Fibroblast of gingiva (primary cell): Measurements from ENCODE around the gene ZNF74.

ENCODE experiments used
- DNase-seq: peaks from one replicate; pipeline ENCODE4 v3.0.0-alpha.2; 2011; ENCODE audit warnings: low read depth

ZNF74 gene

GRCh38 chr22:20420157-20420842 is 26.3 kb downstream of the ZNF74 start:
- DNase-seq: no peak

- DNase-seq: no peak
Observed at GRCh38 chr22:20421507-20421874, 27.5 kb downstream of the ZNF74 start.

- DNase-seq: peak; percentile 79
Observed at GRCh38 chr22:20422271-20423007, 28.5 kb downstream of the ZNF74 start.

- peak; percentile 84 for DNase-seq
Observed at GRCh38 chr22:20423008-20423905, 29.3 kb downstream of the ZNF74 start.

GRCh38 chr22:20423906-20424551 is 30.1 kb downstream of the ZNF74 start:
- no peak for DNase-seq

GRCh38 chr22:20424568-20424931 is 30.6 kb downstream of the ZNF74 start:
- no peak for DNase-seq

- DNase-seq: peak; percentile 73
Observed at GRCh38 chr22:20424932-20425565, 31.1 kb downstream of the ZNF74 start.

- DNase-seq: no peak
Observed at GRCh38 chr22:20425566-20426258, 31.8 kb downstream of the ZNF74 start.

- DNase-seq: no peak
Observed at GRCh38 chr22:20426259-20426615, 32.3 kb downstream of the ZNF74 start.

- DNase-seq: no peak
Observed at GRCh38 chr22:20427104-20427944, 33.4 kb downstream of the ZNF74 start.

GRCh38 chr22:20427945-20428417 is 34.0 kb downstream of the ZNF74 start:
- no peak for DNase-seq

GRCh38 chr22:20428496-20429253 is 34.7 kb downstream of the ZNF74 start:
- no peak for DNase-seq

- no peak for DNase-seq
Observed at GRCh38 chr22:20429254-20430100, 35.5 kb downstream of the ZNF74 start.

GRCh38 chr22:20430101-20430719 is 36.3 kb downstream of the ZNF74 start:
- no peak for DNase-seq

- peak; percentile 66 for DNase-seq
Observed at GRCh38 chr22:20430720-20431510, 37.0 kb downstream of the ZNF74 start.

GRCh38 chr22:20431511-20432192 is 37.7 kb downstream of the ZNF74 start:
- no peak for DNase-seq
